Smooth muscle cell (in vitro differentiated cells): Measurements from ENCODE around the gene AFAP1L1. TPM values are rescaled to one million over a fixed set of nuclear protein-coding genes. Genes with fewer than 3 reads are reported as not detected.
A peak's percentile ranks its signal among the peaks of the same experiment; 100 is the strongest.

Experiments
- DNase-seq: peaks from one replicate; lab custom pipeline; 2025; ENCODE audit not compliant: unreplicated experiment; lab: John Stamatoyannopoulos, UW
- H2AFZ ChIP-seq: fragments of 200-600 bp; sonication (generic); 2 replicates; pipeline ENCODE4 v1.6.0; 2016; ENCODE audit warnings: antibody characterized with exemption, low read depth, mild to moderate bottlenecking
- H3F3A ChIP-seq: fragments of 200-600 bp; sonication (generic); 2 replicates; pipeline ENCODE4 v1.6.0; 2017; ENCODE audit warnings: antibody characterized with exemption, low read depth
- H3K27ac ChIP-seq: fragments of 200-600 bp; sonication (generic); 2 replicates; pipeline ENCODE4 v1.5.1; 2016; ENCODE audit warnings: low read depth, mild to moderate bottlenecking
- H3K27me3 ChIP-seq: fragments of 200-600 bp; sonication (generic); 2 replicates; pipeline ENCODE4 v1.6.1; 2016; ENCODE audit warnings: low read depth, mild to moderate bottlenecking
- H3K36me3 ChIP-seq: fragments of 200-600 bp; sonication (generic); 2 replicates; pipeline ENCODE4 v1.5.1; 2016; ENCODE audit warnings: low read depth
- H3K4me1 ChIP-seq: fragments of 200-600 bp; sonication (generic); 2 replicates; pipeline ENCODE4 v1.5.1; 2016; ENCODE audit warnings: low read depth
- H3K4me2 ChIP-seq: fragments of 200-600 bp; sonication (generic); 2 replicates; pipeline ENCODE4 v1.6.0; 2016; ENCODE audit warnings: mild to moderate bottlenecking
- H3K4me3 ChIP-seq: fragments of 200-600 bp; sonication (generic); 2 replicates; pipeline ENCODE4 v1.5.1; 2016; ENCODE audit warnings: mild to moderate bottlenecking
- H3K79me2 ChIP-seq: fragments of 200-600 bp; sonication (generic); 2 replicates; pipeline ENCODE4 v1.6.0; 2016; ENCODE audit warnings: low read depth, mild to moderate bottlenecking
- H3K9ac ChIP-seq: fragments of 200-600 bp; sonication (generic); 2 replicates; pipeline ENCODE4 v1.6.0; 2016; ENCODE audit warnings: low read depth
- H3K9me3 ChIP-seq: fragments of 200-600 bp; sonication (generic); replicated peaks from 2 replicates; pipeline ENCODE4 v1.5.1; 2016; ENCODE audit warnings: low read depth
- H4K20me1 ChIP-seq: fragments of 200-600 bp; sonication (generic); 2 replicates; pipeline ENCODE4 v1.6.0; 2016; ENCODE audit warnings: low read depth
- CTCF ChIP-seq: fragments of 200-600 bp; sonication (generic); IDR thresholded peaks from 2 replicates; pipeline ENCODE4 v1.5.1; 2017; ENCODE audit warnings: borderline replicate concordance, mild to moderate bottlenecking, antibody characterized with exemption; ENCODE audit not compliant: insufficient read depth, poor library complexity, severe bottlenecking
- WGBS: methylation state at CpG from one replicate; pipeline ENCODE4 v1.1.7; 2016; ENCODE audit warnings: low lambda C conversion rate; 5-methylcytosine and 5-hydroxymethylcytosine counted together
- polyA plus RNA-seq: library from polyadenylated mRNA; unstranded; fragments of >200 nt; fragmentation: Nextera tagmentation; extraction: Ambion mirVana; gene quantifications from 2 replicates; pipeline ENCODE4 v1.2.1, GENCODE V29; 2016
- total RNA-seq: library from RNA; depleted of rRNA; stranded (reverse); fragments of >200 nt; gene quantifications from 2 replicates; pipeline ENCODE4 v1.2.3, GENCODE V29; 2014

The AFAP1L1 gene
- total and polyA plus RNA-seq, 2 experiments from 2014 or later: 0.59 to 2.3 TPM

GRCh38 chr5:149294872-149295829, 23.5 kb downstream of the AFAP1L1 start:
- H3K9ac ChIP-seq: no peak overlapping the region
- H3K79me2 ChIP-seq: no peaks in the 10 kb centered on the region
- H4K20me1 ChIP-seq: no peaks in the 10 kb centered on the region
- no peaks in the 10 kb centered on the region for H3K27me3 ChIP-seq
- H3K4me3 ChIP-seq: no peak overlapping the region
- H3K9me3 ChIP-seq: no peaks in the 10 kb centered on the region
- WGBS: 66% methylated on average over 10 of the region's 10 CpGs
- no peak for TF ChIP-seq CTCF
- peaks cover 10% of the 10 kb centered on the region for H3F3A ChIP-seq
- no peak overlapping the region for H3K4me2 ChIP-seq
- H2AFZ ChIP-seq: no peak overlapping the region
- no peaks in the 10 kb centered on the region for H3K4me1 ChIP-seq
- H3K36me3 ChIP-seq: no peaks in the 10 kb centered on the region
- DNase-seq: no peak
- H3K27ac ChIP-seq: no peak overlapping the region

GRCh38 chr5:149297340-149298025, 25.8 kb downstream of the AFAP1L1 start:
- Histone ChIP-seq H4K20me1 (no peaks in the 10 kb centered on the region), H3K79me2 (no peaks in the 10 kb centered on the region), H3K36me3 (no peaks in the 10 kb centered on the region), H3K9me3 (no peaks in the 10 kb centered on the region), H3K27ac (peak overlapping the region; percentile 69), H3K9ac (no peak overlapping the region), H3K4me2 (no peak overlapping the region), H3K4me1 (no peaks in the 10 kb centered on the region), H2AFZ (no peak overlapping the region), H3K27me3 (no peaks in the 10 kb centered on the region), H3K4me3 (no peak overlapping the region), H3F3A (peaks cover 10% of the 10 kb centered on the region)
- WGBS: 34% methylated on average over 5 of the region's 5 CpGs
- no peak for TF ChIP-seq CTCF
- no peak for DNase-seq

GRCh38 chr5:149298163-149298562, 26.5 kb downstream of the AFAP1L1 start:
- no peak overlapping the region for H2AFZ ChIP-seq
- no peak overlapping the region for H3K4me2 ChIP-seq
- H3K9ac ChIP-seq: no peak overlapping the region
- H3F3A ChIP-seq: peaks cover 10% of the 10 kb centered on the region
- H3K4me1 ChIP-seq: no peaks in the 10 kb centered on the region
- no peak overlapping the region for H3K4me3 ChIP-seq
- H3K79me2 ChIP-seq: no peaks in the 10 kb centered on the region
- no peak for TF ChIP-seq CTCF
- no peaks in the 10 kb centered on the region for H4K20me1 ChIP-seq
- no peaks in the 10 kb centered on the region for H3K9me3 ChIP-seq
- WGBS: 62% methylated on average over 1 of the region's 1 CpG
- DNase-seq: no peak
- H3K27ac ChIP-seq: peak overlapping the region; percentile 69
- H3K27me3 ChIP-seq: no peaks in the 10 kb centered on the region
- H3K36me3 ChIP-seq: no peaks in the 10 kb centered on the region
